Caco-2 (cell line): Measurements from ENCODE around the gene KAT2A. TPM values are rescaled to one million over a fixed set of nuclear protein-coding genes. Genes with fewer than 3 reads are reported as not detected.

Experiments used
- BruUV-seq: library from RNA; stranded (reverse); fragments of 400-500 nt; replicated peaks from 2 replicates; lab custom pipeline; 2021; lab: Mats Ljungman, UMichigan
- CTCF ChIA-PET: fragments of 300-600 bp; sonication (Branson Sonifier 250); formaldehyde crosslinking; loops from one replicate; lab custom pipeline; 2022; ENCODE audit warnings: antibody characterized with exemption; lab: Charles Lee
- POLR2A ChIA-PET: fragments of 300-600 bp; sonication (Branson Sonifier 250); formaldehyde crosslinking; loops from one replicate; lab custom pipeline; 2022; ENCODE audit warnings: antibody characterized with exemption; lab: Charles Lee
- DNase-seq, 2 experiments: peaks; one replicate each; pipeline versions ENCODE4 v3.0.0 to v3.0.0-alpha.2; 2020 to 2022
- H3K27me3 ChIP-seq: replicated peaks from 2 replicates; pipeline ENCODE4 v1.6.0; 2011; ENCODE audit warnings: low read length; ENCODE audit not compliant: control insufficient read depth, insufficient read depth
- H3K36me3 ChIP-seq: 2 replicates; pipeline ENCODE4 v1.5.1; 2011; ENCODE audit warnings: low read length; ENCODE audit not compliant: control insufficient read depth, insufficient read depth
- H3K4me1 ChIP-seq: fragments of 250-450 bp; sonication (Bioruptor Pico); 2 replicates; pipeline ENCODE4 v1.5.1; 2020; ENCODE audit warnings: mild to moderate bottlenecking
- H3K4me3 ChIP-seq: 2 replicates; pipeline ENCODE4 v1.5.1; 2011; ENCODE audit warnings: low read depth, mild to moderate bottlenecking, control low read depth, low read length
- H3K9me3 ChIP-seq: fragments of 250-450 bp; sonication (Bioruptor Pico); 2 replicates; pipeline ENCODE4 v1.5.1; 2020; ENCODE audit warnings: mild to moderate bottlenecking, moderate library complexity
- H3K27ac Mint-ChIP-seq: one replicate; pipeline ENCODE4 v1.8.0; 2022; ENCODE audit warnings: mixed read lengths; ENCODE audit not compliant: unreplicated experiment
- H3K27me3 Mint-ChIP-seq: one replicate; pipeline ENCODE4 v1.8.0; 2022; ENCODE audit warnings: mixed read lengths; ENCODE audit not compliant: insufficient read depth, unreplicated experiment
- H3K36me3 Mint-ChIP-seq: one replicate; pipeline ENCODE4 v1.8.0; 2022; ENCODE audit warnings: mild to moderate bottlenecking, mixed read lengths; ENCODE audit not compliant: insufficient read depth, unreplicated experiment
- H3K4me1 Mint-ChIP-seq: one replicate; pipeline ENCODE4 v1.8.0; 2022; ENCODE audit warnings: low read depth, mixed read lengths; ENCODE audit not compliant: unreplicated experiment
- H3K4me3 Mint-ChIP-seq: one replicate; pipeline ENCODE4 v1.8.0; 2022; ENCODE audit warnings: mild to moderate bottlenecking, moderate library complexity, mixed read lengths; ENCODE audit not compliant: unreplicated experiment
- H3K9me3 Mint-ChIP-seq: one replicate; pipeline ENCODE4 v1.8.0; 2022; ENCODE audit warnings: mixed read lengths; ENCODE audit not compliant: unreplicated experiment
- CTCF ChIP-seq, 2 experiments: fragments of 200-600 bp in 1 of 2; IDR thresholded peaks; 1 replicate in 1 of 2; 2 replicates in 1 of 2; pipeline versions ENCODE4 v1.5.1 to v1.8.0; 2011 to 2022; ENCODE audit warnings: antibody characterized with exemption in 1 of 2, control low read depth in 1 of 2, inconsistent platforms in 1 of 2, low read depth in 1 of 2, low read length in 1 of 2, mild to moderate bottlenecking in 1 of 2, moderate library complexity in 1 of 2; ENCODE audit not compliant: insufficient read depth in 1 of 2, severe bottlenecking in 1 of 2, unreplicated experiment in 1 of 2
- intact Hi-C: fragments of 100-400 bp; cut with micrococcal nuclease; formaldehyde crosslinking; loops from one replicate; pipeline ENCODE4 v1.10.0; 2022; ENCODE audit not compliant: unreplicated experiment
- total RNA-seq: library from RNA; stranded (reverse); gene quantifications from 2 replicates; pipeline ENCODE4 v1.2.3, GENCODE V29; 2022

Gene KAT2A
- total RNA-seq, 1 experiment from 2014 or later: 46.5 TPM

DNA sequence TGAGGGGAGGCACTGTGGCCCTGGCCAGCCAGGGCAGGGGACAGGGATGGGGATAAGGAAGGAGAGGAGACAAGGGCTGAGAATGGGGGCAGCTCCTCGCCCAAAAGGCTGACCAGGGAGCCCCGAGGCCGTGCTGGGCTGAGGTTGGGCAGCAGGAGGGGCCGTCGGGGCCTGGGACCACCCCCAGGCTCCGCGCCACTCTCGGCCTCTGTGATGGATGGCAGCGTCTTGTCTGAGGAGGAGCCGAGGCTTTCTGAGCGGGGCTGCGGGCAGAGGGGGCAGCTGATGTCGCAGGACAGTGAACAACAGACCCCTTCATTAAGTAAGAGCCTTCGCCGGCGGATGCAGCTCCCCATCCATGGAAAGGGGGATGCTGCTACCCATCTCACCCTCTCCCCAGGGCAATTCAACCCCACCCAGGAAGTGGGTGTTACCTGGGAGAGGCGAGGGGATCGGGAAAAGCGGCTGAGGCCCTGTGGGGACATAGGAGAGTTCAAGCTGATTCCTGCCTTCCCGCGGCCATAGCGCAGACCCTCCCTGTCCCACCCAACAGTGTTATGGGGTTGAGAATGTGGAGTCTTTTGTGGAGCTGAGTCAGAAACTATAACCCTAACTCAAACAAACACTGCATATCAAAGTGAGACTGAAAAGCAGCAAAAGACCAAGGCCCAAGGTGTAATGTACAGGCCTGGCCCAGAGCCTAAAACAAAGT lies 42.7 kb upstream of the KAT2A start:
- H3K4me3 ChIP-seq: no peak overlapping the region
- DNase-seq: no peak
- CTCF ChIA-PET: interaction anchor here (1.1 kb wide), 1 partner anchor 18 kb away, joined by 3 read pairs; the partner anchor contains the start of gene KCNH4
- Mint-ChIP-seq H3K9me3 (no peaks in the 10 kb centered on the region), H3K4me3 (no peak overlapping the region), H3K36me3 (no peaks in the 10 kb centered on the region), H3K4me1 (no peaks in the 10 kb centered on the region), H3K27ac (no peak overlapping the region), H3K27me3 (no peaks in the 10 kb centered on the region)
- no TSS peak for BruUV-seq
- H3K27me3 ChIP-seq: no peaks in the 10 kb centered on the region
- no peaks in the 10 kb centered on the region for H3K9me3 ChIP-seq
- H3K4me1 ChIP-seq: no peaks in the 10 kb centered on the region
- intact Hi-C loops: no loop called here
- POLR2A ChIA-PET: no interaction called here
- no peak for TF ChIP-seq CTCF (IDR thresholded peaks at IDR 0.05; ENCODE audit: insufficient read depth in 1 of 2, low read depth in 1 of 2, low read length in 1 of 2, severe bottlenecking in 1 of 2, unreplicated experiment in 1 of 2)
- H3K36me3 ChIP-seq: no peaks in the 10 kb centered on the region

GRCh38 chr17:42163113-42163512 lies 41.9 kb upstream of the KAT2A start:
- H3K4me3 Mint-ChIP-seq: no peak overlapping the region
- TF ChIP-seq CTCF (IDR thresholded peaks at IDR 0.05; ENCODE audit: insufficient read depth in 1 of 2, low read depth in 1 of 2, low read length in 1 of 2, severe bottlenecking in 1 of 2, unreplicated experiment in 1 of 2): peak; percentile 42 to 44
- no peaks in the 10 kb centered on the region for H3K9me3 ChIP-seq
- no peaks in the 10 kb centered on the region for H3K4me1 ChIP-seq
- POLR2A ChIA-PET: no interaction called here
- CTCF ChIA-PET: interaction anchor here (1.1 kb wide), 1 partner anchor 18 kb away, joined by 3 read pairs; the partner anchor contains the start of gene KCNH4
- no peak overlapping the region for H3K27ac Mint-ChIP-seq
- intact Hi-C loops: no loop called here
- no peaks in the 10 kb centered on the region for H3K9me3 Mint-ChIP-seq
- peak in 1 of 2 experiments; percentile 51 for DNase-seq
- H3K27me3 ChIP-seq: no peaks in the 10 kb centered on the region
- no TSS peak for BruUV-seq
- no peak overlapping the region for H3K4me3 ChIP-seq
- H3K36me3 ChIP-seq: no peaks in the 10 kb centered on the region
- no peaks in the 10 kb centered on the region for H3K27me3 Mint-ChIP-seq
- no peaks in the 10 kb centered on the region for H3K4me1 Mint-ChIP-seq
- H3K36me3 Mint-ChIP-seq: no peaks in the 10 kb centered on the region

GRCh38 chr17:42160531-42160910 lies 39.4 kb upstream of the KAT2A start:
- POLR2A ChIA-PET: no interaction called here
- Histone ChIP-seq H3K27me3 (no peaks in the 10 kb centered on the region), H3K4me3 (no peak overlapping the region), H3K4me1 (no peaks in the 10 kb centered on the region), H3K9me3 (no peaks in the 10 kb centered on the region), H3K36me3 (no peaks in the 10 kb centered on the region)
- BruUV-seq: no TSS peak
- no peaks in the 10 kb centered on the region for H3K27me3 Mint-ChIP-seq
- TF ChIP-seq CTCF (IDR thresholded peaks at IDR 0.05; ENCODE audit: insufficient read depth in 1 of 2, low read depth in 1 of 2, low read length in 1 of 2, severe bottlenecking in 1 of 2, unreplicated experiment in 1 of 2): no peak
- no peak overlapping the region for H3K27ac Mint-ChIP-seq
- CTCF ChIA-PET: no interaction called here
- no peaks in the 10 kb centered on the region for H3K9me3 Mint-ChIP-seq
- DNase-seq: no peak
- no peaks in the 10 kb centered on the region for H3K36me3 Mint-ChIP-seq
- no peak overlapping the region for H3K4me3 Mint-ChIP-seq
- intact Hi-C loops: no loop called here
- no peaks in the 10 kb centered on the region for H3K4me1 Mint-ChIP-seq
